SK-N-MC (cell line): ENCODE measurements around the gene JADE1.

Experiments used
- DNase-seq: peaks from one replicate; pipeline ENCODE4 v3.0.0-alpha.2; 2011; ENCODE audit warnings: low read depth, low spot score
- H3K27ac ChIP-seq: fragments of 200-600 bp; sonication (generic); 2 replicates; pipeline ENCODE4 v1.5.1; 2016; ENCODE audit warnings: mixed run types
- H3K36me3 ChIP-seq: fragments of 200-600 bp; sonication (generic); 2 replicates; pipeline ENCODE4 v1.6.1; 2017; ENCODE audit warnings: antibody characterized with exemption, low read length, mixed read lengths; ENCODE audit not compliant: insufficient read depth
- H3K4me3 ChIP-seq: fragments of 200-600 bp; sonication (generic); 2 replicates; pipeline ENCODE4 v1.5.1; 2016
- H3K9ac ChIP-seq: fragments of 200-600 bp; sonication (generic); 2 replicates; pipeline ENCODE4 v1.8.0; 2017; ENCODE audit warnings: mixed run types, mixed read lengths; ENCODE audit not compliant: insufficient read length
- H3K9me3 ChIP-seq: fragments of 200-600 bp; sonication (generic); 2 replicates; pipeline ENCODE4 v1.6.1; 2017; ENCODE audit warnings: low read depth, mild to moderate bottlenecking, antibody characterized with exemption, low read length, moderate library complexity, mixed read lengths
- EZH2 ChIP-seq: fragments of 200-600 bp; sonication (generic); IDR thresholded peaks from one replicate; pipeline ENCODE4 v1.6.1; 2017; ENCODE audit warnings: antibody characterized with exemption
- FOXP2 ChIP-seq: optimal IDR thresholded peaks from 2 replicates; pipeline ENCODE3; 2011; ENCODE audit warnings: mild to moderate bottlenecking, moderate library complexity; ENCODE audit not compliant: insufficient read depth; ENCODE audit errors: extremely low read length, control extremely low read depth
- POLR2AphosphoS5 ChIP-seq: IDR thresholded peaks from 2 replicates; pipeline ENCODE4 v1.6.1; 2012; ENCODE audit warnings: mild to moderate bottlenecking, low read depth, low read length, borderline replicate concordance

The JADE1 gene

GRCh38 chr4:128809477-128810330, at the start of gene JADE1:
Gene JADE1 (plus strand): TSS chr4:128809700. CDS start chr4:128831759, 22,059 bp downstream.
- Histone ChIP-seq H3K4me3 (peak within 1 kb of the TSS; percentile 95), H3K9ac (peak within 1 kb of the TSS; percentile 88), H3K9me3 (no peaks in the 10 kb centered on the region), H3K27ac (peak within 1 kb of the TSS; percentile 82), H3K36me3 (no peaks in the 10 kb centered on the region)
- TF ChIP-seq FOXP2: no peak
- peak; percentile 48 for TF ChIP-seq POLR2AphosphoS5
- DNase-seq: peak; percentile 84

- no peak for DNase-seq
- TF ChIP-seq POLR2AphosphoS5 (no peak), FOXP2 (no peak), EZH2 (no peak)
- no peaks in the 10 kb centered on the region for H3K36me3 ChIP-seq
- no peak overlapping the region for H3K4me3 ChIP-seq
- no peaks in the 10 kb centered on the region for H3K9me3 ChIP-seq
- H3K9ac ChIP-seq: no peak overlapping the region
- H3K27ac ChIP-seq: no peak overlapping the region
These were observed 42.7 kb upstream of the JADE1 start for GRCh38 chr4:128766781-128767180.

- Histone ChIP-seq H3K9ac (no peak overlapping the region), H3K27ac (no peak overlapping the region), H3K9me3 (no peaks in the 10 kb centered on the region), H3K4me3 (no peak overlapping the region), H3K36me3 (no peaks in the 10 kb centered on the region)
- TF ChIP-seq POLR2AphosphoS5 (no peak), FOXP2 (no peak), EZH2 (no peak)
- DNase-seq: no peak
These were observed 41.0 kb upstream of the JADE1 start for GRCh38 chr4:128768373-128768996.

- no peak for DNase-seq
- Histone ChIP-seq H3K9ac (no peak overlapping the region), H3K27ac (no peak overlapping the region), H3K9me3 (no peaks in the 10 kb centered on the region), H3K4me3 (no peak overlapping the region), H3K36me3 (no peaks in the 10 kb centered on the region)
- no peak for TF ChIP-seq FOXP2
- no peak for TF ChIP-seq POLR2AphosphoS5
- TF ChIP-seq EZH2: no peak
These were observed 40.5 kb upstream of the JADE1 start for GRCh38 chr4:128769011-128769410.

- Histone ChIP-seq H3K27ac (no peak overlapping the region), H3K9ac (no peak overlapping the region), H3K9me3 (no peaks in the 10 kb centered on the region), H3K36me3 (no peaks in the 10 kb centered on the region), H3K4me3 (no peak overlapping the region)
- DNase-seq: no peak
- TF ChIP-seq FOXP2 (no peak), POLR2AphosphoS5 (no peak), EZH2 (no peak)
These were observed 38.7 kb upstream of the JADE1 start for GRCh38 chr4:128770807-128771206.

- no peaks in the 10 kb centered on the region for H3K9me3 ChIP-seq
- DNase-seq: no peak
- H3K4me3 ChIP-seq: no peak overlapping the region
- H3K27ac ChIP-seq: no peak overlapping the region
- H3K36me3 ChIP-seq: no peaks in the 10 kb centered on the region
- no peak for TF ChIP-seq POLR2AphosphoS5
- TF ChIP-seq EZH2: no peak
- no peak for TF ChIP-seq FOXP2
- H3K9ac ChIP-seq: no peak overlapping the region
These were observed 34.0 kb upstream of the JADE1 start for GRCh38 chr4:128775477-128775876.

GRCh38 chr4:128775916-128776315, 33.6 kb upstream of the JADE1 start:
- no peak for TF ChIP-seq EZH2
- no peak for TF ChIP-seq FOXP2
- no peak for TF ChIP-seq POLR2AphosphoS5

GRCh38 chr4:128776794-128777216, 32.7 kb upstream of the JADE1 start:
- Histone ChIP-seq H3K36me3 (no peaks in the 10 kb centered on the region), H3K27ac (no peak overlapping the region), H3K4me3 (no peak overlapping the region), H3K9me3 (no peaks in the 10 kb centered on the region), H3K9ac (no peak overlapping the region)
- no peak for TF ChIP-seq EZH2
- TF ChIP-seq POLR2AphosphoS5: no peak
- no peak for TF ChIP-seq FOXP2
- DNase-seq: no peak

More at GRCh38 chr4:128775916-128776315, 33.6 kb upstream of the JADE1 start:
- Histone ChIP-seq H3K36me3 (no peaks in the 10 kb centered on the region), H3K27ac (no peak overlapping the region), H3K9ac (no peak overlapping the region), H3K4me3 (no peak overlapping the region), H3K9me3 (no peaks in the 10 kb centered on the region)
- no peak for DNase-seq
